GM21390 (cell line): ENCODE results near the gene PSTPIP1.
"Not testable (repeated sequence)": the region's sequence is repeated elsewhere in the genome, so short reads cannot be mapped to it uniquely, and the experiment has no call there.

Experiments used
- ATAC-seq: cut with Tn5 transposase; IDR thresholded peaks from one replicate; pipeline ENCODE4 v1.9.1; 2021; ENCODE audit not compliant: unreplicated experiment

PSTPIP1 gene

GRCh38 chr15:76994971-76995945, at the start of gene PSTPIP1:
Gene PSTPIP1, plus strand, starts transcription at chr15:76995126. Its CDS starts 448 bp downstream, at chr15:76995574.
- ATAC-seq, result peak; percentile 57

GRCh38 chr15:76945494-76946093, 49.3 kb upstream of the PSTPIP1 start:
- no peak for ATAC-seq

GRCh38 chr15:76947454-76947853, 47.5 kb upstream of the PSTPIP1 start:
- no peak for ATAC-seq

GRCh38 chr15:76951220-76951619, 43.7 kb upstream of the PSTPIP1 start:
- no peak for ATAC-seq

GRCh38 chr15:76953913-76954312, 41.0 kb upstream of the PSTPIP1 start:
- no peak for ATAC-seq

GRCh38 chr15:76954744-76955143, 40.2 kb upstream of the PSTPIP1 start:
- ATAC-seq, result no peak

GRCh38 chr15:76961268-76962011, 33.5 kb upstream of the PSTPIP1 start:
- ATAC-seq, result no peak

- ATAC-seq, result no peak
Observed at GRCh38 chr15:76962337-76963013, 32.5 kb upstream of the PSTPIP1 start.

- no peak for ATAC-seq
Observed at GRCh38 chr15:76963596-76963995, 31.3 kb upstream of the PSTPIP1 start.

GRCh38 chr15:76964157-76964556, 30.8 kb upstream of the PSTPIP1 start:
- no peak for ATAC-seq

GRCh38 chr15:76966051-76966450, 28.9 kb upstream of the PSTPIP1 start:
- not testable (repeated sequence) for ATAC-seq

- ATAC-seq, result no peak
Observed at GRCh38 chr15:76967067-76967466, 27.9 kb upstream of the PSTPIP1 start.

GRCh38 chr15:76968306-76968705, 26.6 kb upstream of the PSTPIP1 start:
- ATAC-seq, result no peak

GRCh38 chr15:76972389-76973361, 22.3 kb upstream of the PSTPIP1 start:
- ATAC-seq, result no peak

GRCh38 chr15:76973362-76973743, 21.6 kb upstream of the PSTPIP1 start:
- ATAC-seq, result no peak

- ATAC-seq, result no peak
Observed at GRCh38 chr15:76973906-76974305, 21.0 kb upstream of the PSTPIP1 start.

- ATAC-seq, result no peak
Observed at GRCh38 chr15:76974456-76975036, 20.4 kb upstream of the PSTPIP1 start.

- no peak for ATAC-seq
Observed at GRCh38 chr15:76976141-76976540, 18.8 kb upstream of the PSTPIP1 start.

GRCh38 chr15:76976572-76977270, 18.2 kb upstream of the PSTPIP1 start:
- no peak for ATAC-seq
